Kidney (tissue), 14 donors: ENCODE results near the gene NME7. TPM values are rescaled to one million over a fixed set of nuclear protein-coding genes. Genes with fewer than 3 reads are reported as not detected.

ENCODE experiments used
- DNase-seq, 5 donors: peaks; one replicate each; pipeline ENCODE4 v3.0.0-alpha.2; 2013 to 2020
- FAIRE-seq: peaks from 2 replicates; lab custom pipeline; 2012; peaks lifted over from hg19 to GRCh38; lab: Jason Lieb, UNC
- H3K27ac ChIP-seq, 2 donors: one replicate each; pipeline ENCODE4 v1.7.0; 2013; ENCODE audit warnings: low read depth in 2 of 2, low read length in 2 of 2, inconsistent platforms in 1 of 2
- H3K27me3 ChIP-seq: one replicate; pipeline ENCODE4 v1.7.1; 2013; ENCODE audit warnings: low read length, inconsistent platforms; ENCODE audit not compliant: control insufficient read depth, insufficient read depth
- H3K36me3 ChIP-seq, 3 donors: one replicate each; pipeline versions ENCODE4 v1.7.0 to v1.7.1; 2013; ENCODE audit warnings: low read length in 3 of 3, control low read depth in 1 of 3, inconsistent platforms in 1 of 3; ENCODE audit not compliant: insufficient read depth in 3 of 3, control insufficient read depth in 2 of 3
- H3K4me1 ChIP-seq, 3 donors: one replicate each; pipeline versions ENCODE4 v1.7.0 to v1.7.1; 2013; ENCODE audit warnings: low read length in 3 of 3, inconsistent platforms in 1 of 3, low read depth in 1 of 3; ENCODE audit not compliant: control insufficient read depth in 2 of 3, insufficient read depth in 2 of 3
- H3K4me3 ChIP-seq, 3 donors: one replicate each; pipeline versions ENCODE4 v1.7.0 to v1.8.1; 2013; ENCODE audit warnings: low read length in 3 of 3, control low read depth in 1 of 3, inconsistent platforms in 1 of 3
- H3K9ac ChIP-seq, 3 donors: one replicate each; pipeline versions ENCODE4 v1.7.0 to v1.7.1; 2013; ENCODE audit warnings: low read length in 3 of 3, control low read depth in 1 of 3, inconsistent platforms in 1 of 3
- H3K9me3 ChIP-seq, 3 donors: one replicate each; pipeline versions ENCODE4 v1.7.0 to v1.7.1; 2013; ENCODE audit warnings: low read length in 3 of 3, control low read depth in 1 of 3, inconsistent platforms in 1 of 3; ENCODE audit not compliant: control insufficient read depth in 2 of 3, insufficient read depth in 1 of 3
- CTCF ChIP-seq: IDR thresholded peaks from 3 replicates; pipeline ENCODE4 v1.5.1; 2012; ENCODE audit warnings: mild to moderate bottlenecking, moderate library complexity, borderline replicate concordance; ENCODE audit not compliant: insufficient read depth; ENCODE audit errors: extremely low read depth
- intact Hi-C: fragments of 100-400 bp; cut with DNase I; formaldehyde crosslinking; loops from one replicate; pipeline ENCODE4 v1.11.1; 2022
- polyA plus RNA-seq: library from polyadenylated mRNA; stranded (reverse); fragments of 350-450 nt; fragmentation: Illumina TruSeq; extraction: RNeasy Lipid Tissue Mini Kit (QIAGEN cat#74804); gene quantifications from one replicate; pipeline ENCODE4 v1.2.3, GENCODE V29; 2014; ENCODE audit warnings: low read depth, low replicate concordance; ENCODE audit not compliant: insufficient read depth
- total RNA-seq: library from RNA; stranded (reverse); fragmentation: NEBNext Ultra II Directional; extraction: Animal tissue kit (Norgen Biotek cat#: 25700); gene quantifications from one replicate; pipeline ENCODE4 v1.2.1, GENCODE V29; 2021
- donor health status: control.
- donor health status: control.
- donor health status: control.
- donor health status: control.
- donor health status: control.
- donor health status: DM: yes; HTN: yes; CAD: no.
- donor health status: Normal renal cell carcinoma (clear cell type).

NME7 gene
- total and polyA plus RNA-seq, 2 donors from 2014 or later = 13.7 to 31.9 TPM

- DNase-seq = no peak
- no peaks in the 10 kb centered on the region for H3K4me1 ChIP-seq
- intact Hi-C loops = no loop called here
- no peaks in the 10 kb centered on the region for H3K9me3 ChIP-seq
- no peaks in the 10 kb centered on the region for H3K27me3 ChIP-seq
- H3K27ac ChIP-seq = no peak overlapping the region
- no peak overlapping the region for H3K4me3 ChIP-seq
- H3K36me3 ChIP-seq = no peaks in the 10 kb centered on the region
- no peak overlapping the region for H3K9ac ChIP-seq
- no peak for TF ChIP-seq CTCF
- FAIRE-seq = no peak
Measured at GRCh38 chr1:169329383-169329782, 38.2 kb downstream of the NME7 start.

- Histone ChIP-seq H3K4me1 (no peaks in the 10 kb centered on the region), H3K9ac (no peak overlapping the region), H3K36me3 (no peaks in the 10 kb centered on the region), H3K27me3 (no peaks in the 10 kb centered on the region), H3K4me3 (no peak overlapping the region), H3K9me3 (no peaks in the 10 kb centered on the region), H3K27ac (no peak overlapping the region)
- intact Hi-C loops = no loop called here
- DNase-seq = no peak
- FAIRE-seq = no peak
- TF ChIP-seq CTCF = no peak
Measured at GRCh38 chr1:169327875-169328274, 39.7 kb downstream of the NME7 start.

GRCh38 chr1:169326956-169327268, 40.7 kb downstream of the NME7 start:
- Histone ChIP-seq H3K9ac (no peak overlapping the region), H3K36me3 (no peaks in the 10 kb centered on the region), H3K27ac (no peak overlapping the region), H3K4me3 (no peak overlapping the region), H3K27me3 (no peaks in the 10 kb centered on the region), H3K4me1 (no peaks in the 10 kb centered on the region), H3K9me3 (no peaks in the 10 kb centered on the region)
- DNase-seq (no peak), FAIRE-seq (no peak)
- intact Hi-C loops = no loop called here
- no peak for TF ChIP-seq CTCF

- no peak overlapping the region for H3K27ac ChIP-seq
- no peak for TF ChIP-seq CTCF
- no peak overlapping the region for H3K4me3 ChIP-seq
- no peak overlapping the region for H3K9ac ChIP-seq
- H3K4me1 ChIP-seq = no peaks in the 10 kb centered on the region
- DNase-seq = no peak
- no peaks in the 10 kb centered on the region for H3K9me3 ChIP-seq
- no peaks in the 10 kb centered on the region for H3K36me3 ChIP-seq
- intact Hi-C loops = no loop called here
- no peaks in the 10 kb centered on the region for H3K27me3 ChIP-seq
- no peak for FAIRE-seq
Measured at GRCh38 chr1:169326261-169326955, 41.2 kb downstream of the NME7 start.
